HCT116 (cell line): Measurements from ENCODE around the gene CFAP99. TPM values are rescaled to one million over a fixed set of nuclear protein-coding genes. Genes with fewer than 3 reads are reported as not detected.

ENCODE experiments used
- ATAC-seq: fragments of 200-7000 bp; cut with Tn5 transposase; 2 replicates; pipeline ENCODE4 v1.9.1; 2020; ENCODE audit warnings: mild to moderate bottlenecking, moderate library complexity
- BruUV-seq: library from RNA; stranded (reverse); fragments of 400-500 nt; replicated peaks from 2 replicates; lab custom pipeline; 2021; lab: Mats Ljungman, UMichigan
- CTCF ChIA-PET: fragments of 300-600 bp; sonication (Branson Sonifier 250); formaldehyde crosslinking; loops from one replicate; lab custom pipeline; 2021; ENCODE audit warnings: antibody characterized with exemption; lab: Charles Lee
- POLR2A ChIA-PET: fragments of 300-600, 350-600 bp; sonication (Branson Sonifier 250); formaldehyde crosslinking; loops from one replicate; lab custom pipeline; 2021; ENCODE audit warnings: antibody characterized with exemption; lab: Charles Lee
- RAD21 ChIA-PET, 2 experiments: fragments of 300-600 bp; sonication (Branson Sonifier 250); formaldehyde crosslinking; loops; one replicate each; lab custom pipeline; 2023; ENCODE audit warnings: low total read pairs in 2 of 2; ENCODE audit not compliant: uncharacterized antibody in 2 of 2, unreplicated experiment in 2 of 2, low non-redundant PET in 1 of 2; lab: Charles Lee
- DNase-seq: peaks from one replicate; pipeline ENCODE4 v3.0.0-alpha.2; 2010; ENCODE audit warnings: low read depth, low spot score
- H2AFZ ChIP-seq: fragments of 200-600 bp; shearing (Covaris generic), sonication (generic); 2 replicates; pipeline ENCODE4 v1.6.1; 2017; ENCODE audit warnings: low read depth, mixed run types, mixed read lengths, antibody characterized with exemption, low read length; ENCODE audit not compliant: poor library complexity, severe bottlenecking
- H3K27ac ChIP-seq: 2 replicates; pipeline ENCODE4 v1.5.1; 2012; ENCODE audit warnings: low read depth, low read length
- H3K27me3 ChIP-seq: fragments of 200-600 bp; sonication (generic); 2 replicates; pipeline ENCODE4 v1.6.1; 2016; ENCODE audit warnings: mixed run types, low read length, mixed read lengths; ENCODE audit not compliant: insufficient read depth
- H3K36me3 ChIP-seq, 2 experiments: fragments of 200-500 bp in 1 of 2; fragments of 200-600 bp in 1 of 2; sonication (Bioruptor generic) in 1 of 2; sonication (generic) in 1 of 2; 2 replicates each; pipeline versions ENCODE4 v1.5.1 to v1.6.1; 2014 to 2016; ENCODE audit warnings: low read length in 2 of 2, inconsistent platforms in 1 of 2, mixed read lengths in 1 of 2, mixed run types in 1 of 2; ENCODE audit not compliant: insufficient read depth in 2 of 2, control insufficient read depth in 1 of 2
- H3K4me1 ChIP-seq, 2 experiments: fragments of 200-600 bp in 1 of 2; sonication (generic) in 1 of 2; 2 replicates each; pipeline versions ENCODE4 v1.5.1 to v1.6.1; 2012 to 2017; ENCODE audit warnings: low read length in 2 of 2, inconsistent platforms in 1 of 2, mild to moderate bottlenecking in 1 of 2, mixed read lengths in 1 of 2, mixed run types in 1 of 2, moderate library complexity in 1 of 2; ENCODE audit not compliant: insufficient read depth in 2 of 2, control insufficient read depth in 1 of 2
- H3K4me2 ChIP-seq: fragments of 200-600 bp; sonication (generic); 2 replicates; pipeline ENCODE4 v1.6.1; 2017; ENCODE audit warnings: mixed run types, low read length, mixed read lengths
- H3K4me3 ChIP-seq, 2 experiments: fragments of 200-600 bp in 1 of 2; sonication (generic) in 1 of 2; replicated peaks in 1 of 2; 2 replicates each; pipeline ENCODE4 v1.5.1; 2011 to 2016; ENCODE audit warnings: low read length in 2 of 2, control low read depth in 1 of 2, low read depth in 1 of 2, mild to moderate bottlenecking in 1 of 2, mixed read lengths in 1 of 2, mixed run types in 1 of 2
- H3K79me2 ChIP-seq: fragments of 200-600 bp; sonication (generic); 2 replicates; pipeline ENCODE4 v1.6.1; 2017; ENCODE audit warnings: mild to moderate bottlenecking, mixed run types, low read length, moderate library complexity, mixed read lengths; ENCODE audit not compliant: insufficient read depth
- H3K9ac ChIP-seq: fragments of 200-600 bp; sonication (generic); 2 replicates; pipeline ENCODE4 v1.6.1; 2016; ENCODE audit warnings: low read length, mixed read lengths
- H3K9me2 ChIP-seq: fragments of 200-600 bp; sonication (generic), shearing (Covaris generic); 2 replicates; pipeline ENCODE4 v1.6.1; 2017; ENCODE audit warnings: mixed run types, mild to moderate bottlenecking, moderate library complexity; ENCODE audit not compliant: insufficient read depth
- H3K9me3 ChIP-seq, 2 experiments: fragments of 200-500 bp in 1 of 2; fragments of 200-600 bp in 1 of 2; sonication (Bioruptor generic) in 1 of 2; sonication (generic) in 1 of 2; 2 replicates each; pipeline ENCODE4 v1.6.1; 2014 to 2017; ENCODE audit warnings: low read length in 2 of 2, mixed read lengths in 2 of 2, inconsistent platforms in 1 of 2, low read depth in 1 of 2, mild to moderate bottlenecking in 1 of 2, mixed run types in 1 of 2, moderate library complexity in 1 of 2; ENCODE audit not compliant: control insufficient read depth in 1 of 2, insufficient read depth in 1 of 2
- H4K20me1 ChIP-seq: fragments of 200-600 bp; sonication (generic), shearing (Covaris generic); 2 replicates; pipeline ENCODE4 v1.6.1; 2017; ENCODE audit warnings: mixed run types, mild to moderate bottlenecking, moderate library complexity; ENCODE audit not compliant: insufficient read depth
- ATF3 ChIP-seq: IDR thresholded peaks from 2 replicates; pipeline ENCODE4 v1.6.1; 2012
- CBX3 ChIP-seq: IDR thresholded peaks from 2 replicates; pipeline ENCODE4 v1.6.1; 2012; ENCODE audit warnings: low read depth
- CTCF ChIP-seq, 3 experiments: fragments of 200-600 bp in 1 of 3; sonication (generic) in 1 of 3; IDR thresholded peaks in 2 of 3; conservative IDR thresholded peaks in 1 of 3; 2 replicates each; pipeline ENCODE4 v1.5.1; 2012 to 2017; ENCODE audit warnings: low read depth in 2 of 3, low read length in 2 of 3, antibody characterized with exemption in 1 of 3, borderline replicate concordance in 1 of 3, control low read depth in 1 of 3, mild to moderate bottlenecking in 1 of 3, mixed read lengths in 1 of 3, mixed run types in 1 of 3, moderate library complexity in 1 of 3; ENCODE audit not compliant: insufficient read depth in 1 of 3
- EGR1 ChIP-seq: IDR thresholded peaks from 2 replicates; pipeline ENCODE4 v1.6.1; 2012; ENCODE audit warnings: low read depth
- ELF1 ChIP-seq: IDR thresholded peaks from 2 replicates; pipeline ENCODE4 v1.6.1; 2012; ENCODE audit warnings: low read depth, borderline replicate concordance
- EZH2 ChIP-seq: fragments of 200-600 bp; sonication (generic); IDR thresholded peaks from 2 replicates; pipeline ENCODE4 v1.6.1; 2017; ENCODE audit warnings: antibody characterized with exemption, mixed run types
- JUND ChIP-seq: IDR thresholded peaks from 2 replicates; pipeline ENCODE4 v1.6.1; 2012
- MAX ChIP-seq: IDR thresholded peaks from 2 replicates; pipeline ENCODE4 v1.6.1; 2012
- ZFX ChIP-seq: fragments of 450-650 bp; IDR thresholded peaks from 2 replicates; pipeline ENCODE4 v1.6.1; 2017
- ZNF274 ChIP-seq: fragments of 200-500 bp; sonication (Bioruptor generic); IDR thresholded peaks from 2 replicates; pipeline ENCODE4 v1.6.1; 2014; ENCODE audit warnings: mild to moderate bottlenecking, low read depth, low read length, inconsistent platforms
- intact Hi-C: fragments of 100-400 bp; cut with micrococcal nuclease; formaldehyde crosslinking; loops from 2 replicates; pipeline ENCODE4 v1.10.0; 2022
- total RNA-seq: library from RNA; stranded (reverse); gene quantifications from one replicate; pipeline ENCODE4 v1.2.1, GENCODE V29; 2021; ENCODE audit not compliant: unreplicated experiment
- TF ChIP-seq, protein P1 (sequence below): IDR thresholded peaks from 2 replicates; pipeline ENCODE4 v1.6.1; 2012; ENCODE audit warnings: low read depth

The CFAP99 gene
- total RNA-seq, 1 experiment from 2014 or later, result 0.42 TPM

DNA sequence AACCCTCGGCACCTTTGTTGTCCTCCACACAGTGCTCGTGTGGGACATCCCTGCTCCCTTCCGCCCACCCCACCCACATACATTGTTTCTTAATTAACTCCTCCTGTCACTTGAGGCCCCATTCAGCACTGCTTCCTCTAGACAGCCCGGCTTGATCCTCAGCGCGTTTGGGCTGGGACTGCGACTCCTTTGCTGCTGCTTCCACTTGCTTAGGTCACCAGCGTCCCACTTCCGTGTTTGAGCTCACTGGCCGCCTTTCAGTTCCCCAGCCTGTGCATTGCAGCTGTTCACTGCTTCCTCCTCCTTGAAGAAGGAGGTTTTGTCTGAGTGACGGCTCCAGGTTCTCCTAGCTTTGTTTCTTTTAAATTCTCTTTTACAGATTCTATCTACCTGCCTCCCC, 66.2 kb downstream of the CFAP99 start:
- Histone ChIP-seq H3K27me3 (no peaks in the 10 kb centered on the region), H3K4me1 (no peaks in the 10 kb centered on the region), H3K9me3 (no peaks in the 10 kb centered on the region), H3K27ac (no peak overlapping the region), H3K4me3 (no peak overlapping the region), H3K4me2 (no peak overlapping the region), H3K9me2 (no peaks in the 10 kb centered on the region), H3K79me2 (peaks cover 100% of the 10 kb centered on the region), H4K20me1 (peaks cover 35% of the 10 kb centered on the region; the same call in 1 of the 2 replicates), H3K9ac (no peak overlapping the region), H2AFZ (no peak overlapping the region), H3K36me3 (peaks cover 0 to 16% of the 10 kb centered on the region in 2 experiments; a peak in 2 of 4 replicates)
- ATAC-seq, result no peak
- DNase-seq, result no peak
- CTCF ChIA-PET, result no interaction called here
- BruUV-seq, result no TSS peak
- RAD21 ChIA-PET, result no interaction called here
- POLR2A ChIA-PET, result no interaction called here
- no peak for TF ChIP-seq ELF1
- TF ChIP-seq ZFX, result no peak
- no peak for TF ChIP-seq CBX3
- no peak for TF ChIP-seq JUND
- TF ChIP-seq, protein P1, sequence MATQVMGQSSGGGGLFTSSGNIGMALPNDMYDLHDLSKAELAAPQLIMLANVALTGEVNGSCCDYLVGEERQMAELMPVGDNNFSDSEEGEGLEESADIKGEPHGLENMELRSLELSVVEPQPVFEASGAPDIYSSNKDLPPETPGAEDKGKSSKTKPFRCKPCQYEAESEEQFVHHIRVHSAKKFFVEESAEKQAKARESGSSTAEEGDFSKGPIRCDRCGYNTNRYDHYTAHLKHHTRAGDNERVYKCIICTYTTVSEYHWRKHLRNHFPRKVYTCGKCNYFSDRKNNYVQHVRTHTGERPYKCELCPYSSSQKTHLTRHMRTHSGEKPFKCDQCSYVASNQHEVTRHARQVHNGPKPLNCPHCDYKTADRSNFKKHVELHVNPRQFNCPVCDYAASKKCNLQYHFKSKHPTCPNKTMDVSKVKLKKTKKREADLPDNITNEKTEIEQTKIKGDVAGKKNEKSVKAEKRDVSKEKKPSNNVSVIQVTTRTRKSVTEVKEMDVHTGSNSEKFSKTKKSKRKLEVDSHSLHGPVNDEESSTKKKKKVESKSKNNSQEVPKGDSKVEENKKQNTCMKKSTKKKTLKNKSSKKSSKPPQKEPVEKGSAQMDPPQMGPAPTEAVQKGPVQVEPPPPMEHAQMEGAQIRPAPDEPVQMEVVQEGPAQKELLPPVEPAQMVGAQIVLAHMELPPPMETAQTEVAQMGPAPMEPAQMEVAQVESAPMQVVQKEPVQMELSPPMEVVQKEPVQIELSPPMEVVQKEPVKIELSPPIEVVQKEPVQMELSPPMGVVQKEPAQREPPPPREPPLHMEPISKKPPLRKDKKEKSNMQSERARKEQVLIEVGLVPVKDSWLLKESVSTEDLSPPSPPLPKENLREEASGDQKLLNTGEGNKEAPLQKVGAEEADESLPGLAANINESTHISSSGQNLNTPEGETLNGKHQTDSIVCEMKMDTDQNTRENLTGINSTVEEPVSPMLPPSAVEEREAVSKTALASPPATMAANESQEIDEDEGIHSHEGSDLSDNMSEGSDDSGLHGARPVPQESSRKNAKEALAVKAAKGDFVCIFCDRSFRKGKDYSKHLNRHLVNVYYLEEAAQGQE, result no peak
- no peak for TF ChIP-seq ATF3
- no peak for TF ChIP-seq EGR1
- TF ChIP-seq ZNF274, result no peak
- TF ChIP-seq MAX, result no peak
- TF ChIP-seq CTCF (IDR thresholded peaks at IDR 0.05 in 2 of 3, conservative IDR thresholded peaks at IDR 0.05 in 1 of 3; ENCODE audit: borderline replicate concordance in 1 of 3, insufficient read depth in 1 of 3, low read depth in 2 of 3, low read length in 2 of 3), result no peak
- TF ChIP-seq EZH2, result no peak
- intact Hi-C loops, result no loop called here
